ENCODE data around the gene PNRC2.
"Not testable (repeated sequence)": the region's sequence is repeated elsewhere in the genome, so short reads cannot be mapped to it uniquely, and the experiment has no call there.

PNRC2 gene

DNA sequence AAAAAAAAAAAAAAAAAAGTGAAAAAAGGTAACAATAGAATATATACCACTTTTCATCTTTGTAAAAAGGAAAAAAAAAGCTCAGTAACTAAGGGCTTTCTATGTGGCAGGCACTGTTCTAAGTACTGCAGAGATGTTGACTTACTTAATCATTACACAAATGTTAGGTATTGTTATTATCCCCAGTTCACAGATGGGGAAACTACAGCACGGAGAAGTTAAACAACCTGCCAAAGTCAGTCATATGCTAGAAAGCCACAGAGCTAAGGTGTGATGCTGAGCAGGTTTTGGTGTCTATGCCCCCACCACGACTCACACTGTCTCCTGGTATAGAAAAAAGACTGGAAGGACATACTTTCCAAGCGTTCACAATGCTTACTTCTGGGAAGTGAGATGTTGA, 6.6 kb upstream of the PNRC2 start:
- no peak for DNase-seq (ENCODE audit: low spot score)

DNA sequence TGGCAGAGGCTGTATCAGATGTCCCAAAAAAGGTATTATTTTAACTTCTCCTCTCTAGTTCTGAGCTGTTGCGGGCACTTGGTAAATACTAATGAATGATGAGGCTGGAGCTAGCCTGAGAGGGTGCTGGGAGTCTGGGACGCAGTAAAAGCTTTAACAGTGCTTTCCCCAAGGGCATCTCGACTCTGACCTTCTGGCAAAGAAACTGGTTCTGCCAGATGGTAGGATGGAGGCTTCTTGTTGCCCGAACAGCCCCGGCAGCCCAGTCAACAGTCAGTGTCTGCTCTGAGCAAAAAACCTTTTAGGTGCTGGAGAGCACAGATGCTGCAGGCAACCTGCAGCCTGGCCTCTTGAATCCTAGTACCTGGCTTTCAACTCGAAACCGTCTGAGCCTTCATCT, 2.5 kb upstream of the PNRC2 start:
- DNase-seq (ENCODE audit: low spot score): no peak

DNA sequence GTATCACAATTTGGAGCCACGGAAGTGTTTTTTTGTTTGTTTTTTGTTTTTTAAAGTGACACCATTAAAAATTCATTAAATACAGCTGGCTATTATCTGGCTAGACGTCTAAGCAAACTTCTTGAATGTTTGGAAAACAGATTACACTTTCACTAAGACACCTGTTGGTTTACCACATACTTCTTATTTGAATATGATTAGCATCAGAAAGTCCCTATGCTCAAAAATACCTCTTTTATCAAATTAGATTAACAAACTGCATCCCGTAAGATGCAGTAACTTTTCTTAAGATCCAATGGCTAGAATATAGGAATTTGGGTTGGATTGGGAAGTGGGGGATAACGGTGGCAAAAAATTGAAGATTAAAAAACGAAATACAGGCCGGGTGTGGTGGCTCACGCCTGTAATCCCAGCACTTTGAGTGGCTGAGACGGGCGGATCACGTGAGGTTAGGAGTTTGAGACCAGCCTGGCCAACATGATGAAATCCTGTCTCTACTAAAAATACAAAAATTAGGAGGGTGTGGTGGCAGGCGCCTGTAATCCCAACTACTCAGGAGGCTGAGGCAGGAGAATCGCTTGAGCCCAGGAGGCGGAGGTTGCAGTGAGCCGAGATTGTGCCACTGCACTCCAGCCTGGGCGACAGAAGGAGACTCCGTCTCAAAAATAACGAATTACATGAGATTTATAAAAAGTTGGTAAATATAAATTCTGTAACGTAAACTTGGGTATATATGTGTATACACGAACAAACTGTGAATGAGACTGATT, 1.4 kb upstream of the PNRC2 start:
- DNase-seq (ENCODE audit: low spot score): not testable (repeated sequence)

DNA sequence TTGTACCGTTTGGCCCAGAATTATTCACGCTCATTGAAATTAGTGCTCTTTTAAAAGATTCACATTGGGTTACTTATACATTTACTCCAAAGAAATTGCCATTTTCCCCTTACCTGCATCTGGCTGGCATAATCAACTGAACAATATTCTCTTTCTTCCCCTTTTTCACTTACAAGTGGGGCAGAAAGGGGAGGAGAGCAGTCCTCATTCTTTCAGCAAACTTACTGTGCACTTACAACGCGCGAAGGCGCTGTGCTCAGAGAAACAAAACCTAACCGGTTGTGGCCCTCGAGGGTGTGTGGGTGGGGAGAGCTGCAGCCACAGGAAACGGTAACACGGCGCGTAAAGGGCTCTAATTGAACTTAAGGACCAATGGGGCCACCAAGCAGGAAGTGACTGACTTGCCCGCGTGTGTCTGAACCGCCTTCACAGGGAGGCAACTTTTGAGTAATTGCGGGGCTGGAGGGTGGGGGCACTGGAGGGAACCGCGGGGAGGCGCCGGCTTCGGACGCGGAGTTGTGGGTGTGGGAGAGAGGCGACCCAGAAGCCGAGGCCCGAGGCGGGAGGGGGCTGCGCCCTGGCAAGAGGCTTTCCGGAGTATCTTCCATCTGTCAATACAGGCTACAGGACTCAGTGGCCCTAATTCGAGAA, 693 bp upstream of the PNRC2 start:
- DNase-seq (ENCODE audit: low spot score): peak; percentile 87

DNA sequence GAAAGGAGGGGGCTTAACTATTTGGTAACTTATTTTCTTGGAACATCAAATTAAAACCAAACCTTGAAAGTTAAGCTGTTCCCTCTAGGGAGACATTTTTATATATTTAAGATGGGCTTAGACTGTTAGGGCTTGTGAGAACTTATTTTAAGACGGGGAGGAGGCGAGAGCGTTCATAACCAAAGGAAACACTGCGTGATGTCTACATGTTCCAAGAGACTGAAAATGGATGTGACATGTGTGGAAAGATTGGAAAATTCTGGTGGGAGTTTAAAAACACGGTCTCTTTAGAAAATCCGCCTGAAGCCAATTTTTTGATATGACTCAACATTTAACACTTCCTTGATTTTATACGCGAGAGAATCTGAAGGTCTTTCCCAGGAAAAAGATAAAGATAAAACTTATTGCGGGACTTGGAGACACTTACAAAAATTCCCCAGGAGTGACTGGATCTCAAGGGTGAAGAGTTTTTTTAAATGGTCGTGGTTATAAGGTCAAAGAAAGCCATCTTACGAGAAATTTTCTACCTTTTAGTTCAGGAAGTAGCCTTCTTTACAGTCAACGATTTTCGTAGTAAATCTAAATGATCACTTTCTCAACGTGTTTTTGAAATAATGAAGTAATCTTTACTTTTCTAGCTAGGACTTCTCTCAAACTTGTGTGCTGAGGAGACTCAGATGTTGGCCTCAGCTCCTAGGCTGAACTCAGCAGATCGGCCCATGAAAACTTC, 828 bp downstream of the PNRC2 start:
- no peak for DNase-seq (ENCODE audit: low spot score)

DNA sequence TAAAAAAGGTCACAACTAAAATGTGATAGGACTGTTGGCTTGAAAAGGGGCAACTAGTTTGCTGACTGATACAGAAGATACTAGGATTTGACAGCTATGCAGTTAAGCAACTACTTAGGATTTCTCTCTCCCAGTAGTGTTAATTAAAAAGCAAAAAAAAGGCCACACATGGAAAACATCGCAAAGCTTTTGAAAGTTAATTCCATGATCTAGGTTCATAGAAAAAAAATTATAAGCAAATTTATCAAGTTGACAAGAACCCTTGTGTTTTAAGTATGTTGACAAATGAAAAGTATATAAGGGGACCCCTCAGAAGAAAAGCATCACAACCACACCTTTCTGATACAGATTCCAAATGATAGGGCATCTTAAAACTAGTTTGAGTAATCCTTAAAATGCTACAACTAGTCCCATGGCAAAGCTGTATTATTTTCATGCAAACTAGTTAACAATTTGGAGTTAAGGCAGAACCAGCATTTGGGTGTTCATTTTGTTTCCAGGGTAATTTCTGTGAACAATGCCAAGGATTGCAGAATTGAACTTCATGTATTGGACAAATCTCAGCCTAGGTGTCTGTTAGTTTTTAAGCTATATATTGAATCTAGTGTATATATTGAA, 4.1 kb downstream of the PNRC2 start:
- no peak for DNase-seq (ENCODE audit: low spot score)

DNA sequence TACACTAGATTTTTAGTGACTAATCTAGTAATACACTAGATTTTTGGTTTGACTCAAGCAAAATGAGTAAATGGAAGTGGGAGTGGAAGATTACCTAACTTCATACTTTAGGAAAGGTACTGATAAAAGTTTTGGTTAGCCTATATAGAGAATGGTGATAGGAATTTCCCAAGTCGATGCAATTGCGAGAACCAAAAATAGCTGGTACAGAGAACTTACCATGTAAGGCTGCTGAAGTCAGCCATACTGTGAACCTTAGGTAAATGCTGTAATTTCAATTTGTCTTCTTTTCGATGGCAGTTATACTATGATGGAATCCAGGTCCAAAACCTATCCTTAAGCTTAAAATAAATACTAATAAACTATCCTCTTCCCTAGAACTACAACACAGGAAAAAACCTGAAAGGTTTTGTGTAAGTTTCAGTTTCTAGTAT, 4.6 kb downstream of the PNRC2 start:
- DNase-seq (ENCODE audit: low spot score): no peak

DNA sequence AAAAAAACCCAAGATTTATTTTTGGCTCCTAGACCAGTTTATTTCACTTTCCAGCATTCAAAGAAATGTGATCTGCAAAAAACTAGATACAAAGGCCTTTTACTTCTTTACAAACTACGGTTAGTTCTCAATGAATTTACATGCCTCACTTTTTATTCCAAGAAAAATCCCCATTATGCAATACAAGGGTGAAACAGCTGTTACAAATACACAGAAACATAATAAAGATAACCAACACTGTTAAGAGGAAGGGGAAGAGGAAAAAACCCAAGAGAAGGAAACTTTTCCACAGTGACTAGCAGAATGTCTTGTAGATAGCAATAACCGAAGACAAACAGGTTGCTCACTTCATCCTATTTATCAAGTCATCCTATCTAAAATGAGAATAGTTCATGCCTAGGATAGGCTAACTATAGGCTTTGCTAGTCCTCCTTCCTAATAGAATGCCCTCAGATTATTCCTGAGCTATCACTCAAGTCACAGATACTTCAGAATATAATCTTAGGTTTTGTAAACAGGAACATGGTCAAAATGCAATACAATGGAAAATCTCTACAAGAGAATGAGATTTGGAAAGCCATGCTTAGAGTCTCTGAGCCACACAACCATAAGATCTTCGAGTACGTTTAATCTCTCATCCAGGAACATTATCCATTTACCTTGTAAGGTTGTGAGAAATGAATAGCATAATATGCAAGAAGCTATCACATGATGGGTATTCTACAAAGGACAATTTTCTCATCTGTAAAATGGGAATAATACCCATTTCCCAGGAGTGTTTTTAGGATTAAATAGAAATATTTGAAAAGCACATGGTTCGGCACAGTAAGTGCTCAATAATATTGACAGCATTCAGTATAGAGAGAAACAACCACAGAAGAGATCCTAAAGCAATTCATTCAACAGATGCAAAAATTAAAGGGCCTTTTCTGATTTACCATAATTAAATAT, 5.4 kb downstream of the PNRC2 start:
- DNase-seq (ENCODE audit: low spot score): no peak

DNA sequence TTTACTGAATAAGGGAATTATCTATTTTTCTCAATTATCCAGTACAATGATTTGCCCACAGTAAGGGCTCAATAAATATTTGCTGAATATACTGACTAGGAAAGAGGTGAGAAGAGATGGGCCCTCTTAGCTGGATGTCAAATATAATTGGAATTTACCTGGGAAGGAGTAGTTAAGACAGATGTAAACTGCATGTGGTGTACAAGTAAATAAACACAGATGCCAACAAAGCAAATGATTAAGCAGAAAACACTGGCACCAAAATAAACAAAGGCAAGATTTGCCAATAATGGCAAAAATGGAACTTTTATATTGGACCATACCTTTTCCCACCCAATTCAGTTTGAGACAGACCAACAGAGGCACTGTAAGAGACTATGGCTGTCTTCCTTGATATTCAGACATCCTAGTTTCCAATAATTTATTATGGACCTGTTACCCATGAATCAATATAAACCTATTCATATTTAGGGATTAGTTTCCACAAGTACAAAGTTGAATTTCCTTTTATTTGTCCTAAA, 7.4 kb downstream of the PNRC2 start:
- DNase-seq (ENCODE audit: low spot score): no peak

DNA sequence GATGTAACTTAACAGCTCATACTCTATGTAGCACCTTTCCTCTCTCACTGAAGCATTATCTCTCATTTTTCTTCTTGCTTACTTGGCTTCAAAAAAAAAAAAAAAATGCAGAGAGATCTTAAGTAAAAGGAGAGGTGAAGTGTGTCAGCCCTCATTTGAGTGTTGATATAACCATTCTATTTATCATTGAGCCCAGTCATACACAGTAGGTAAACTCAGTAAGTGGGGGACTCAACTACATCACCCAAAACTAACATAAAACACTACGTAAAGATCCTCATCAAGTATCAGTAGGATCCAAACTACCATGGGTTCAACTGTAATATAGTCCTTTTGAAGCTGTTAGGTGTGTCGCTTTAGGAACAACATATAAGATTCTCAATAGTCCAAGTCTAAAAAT, 8.2 kb downstream of the PNRC2 start:
- no peak for DNase-seq (ENCODE audit: low spot score)

DNA sequence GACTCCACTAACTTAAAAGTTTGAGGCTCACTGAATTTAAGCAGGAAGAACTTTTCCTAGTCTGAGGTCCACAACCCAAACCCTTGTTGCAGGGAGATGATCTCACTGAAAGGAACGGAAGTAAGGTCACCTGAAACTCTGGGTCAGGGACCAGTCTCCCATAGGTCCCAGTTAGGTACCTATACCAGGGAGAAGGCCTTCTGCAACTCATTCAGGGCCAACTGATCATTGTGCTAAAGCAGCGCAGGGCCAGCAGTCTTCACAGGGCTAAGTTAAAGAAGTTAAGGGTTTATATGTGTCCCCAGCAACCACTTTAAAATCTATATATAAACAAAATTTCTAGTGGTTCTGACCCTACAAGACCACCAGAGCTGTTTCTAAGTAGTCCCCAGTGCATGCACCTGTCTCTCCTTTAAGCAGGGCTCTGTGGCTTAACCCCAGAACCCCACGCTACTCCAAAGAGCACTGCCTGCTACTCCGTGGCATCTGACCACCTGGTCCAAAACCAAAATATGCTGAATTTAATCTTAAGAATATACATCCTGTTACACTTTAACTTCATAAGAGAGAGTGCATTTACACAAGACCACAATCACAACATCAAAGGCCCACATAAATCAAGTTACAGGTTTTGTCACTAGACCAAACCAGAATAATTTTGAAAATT, 17.7 kb downstream of the PNRC2 start:
- DNase-seq (ENCODE audit: low spot score): no peak

DNA sequence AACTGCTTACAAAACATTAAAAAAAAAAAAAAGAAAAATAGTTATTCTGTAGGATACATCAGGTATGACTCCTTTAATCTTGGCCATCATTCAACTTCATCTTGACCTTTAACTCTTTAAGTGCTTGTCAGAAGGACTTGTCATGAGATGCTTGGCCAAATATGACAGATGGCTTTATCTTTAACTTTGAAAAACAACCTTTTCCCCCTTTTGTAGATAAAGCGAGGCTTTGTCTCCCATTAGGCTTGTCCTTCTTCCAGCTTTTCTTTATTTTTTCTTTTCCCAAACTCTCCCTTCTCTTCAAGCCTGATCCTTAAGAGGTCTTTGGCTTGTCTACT, 18.2 kb downstream of the PNRC2 start:
- DNase-seq (ENCODE audit: low spot score): no peak

DNA sequence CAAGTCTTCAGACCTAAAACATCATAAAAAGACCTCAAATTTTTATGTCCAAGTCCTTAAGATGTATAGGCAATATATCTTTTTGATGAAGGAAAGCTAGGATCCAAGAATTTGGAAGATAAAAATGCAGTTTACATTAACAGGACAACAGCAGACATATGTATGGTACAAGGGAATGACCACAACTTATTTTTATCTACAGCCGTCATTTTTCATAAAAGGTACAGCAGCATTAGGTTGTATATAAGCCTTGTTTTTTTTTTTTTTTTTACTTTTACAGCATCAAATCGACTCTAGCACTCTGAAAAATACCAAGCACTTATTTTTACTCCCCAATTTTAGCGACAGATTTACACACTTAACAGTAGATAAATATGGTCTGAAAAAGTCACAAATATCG, 19.2 kb downstream of the PNRC2 start:
- no peak for DNase-seq (ENCODE audit: low spot score)

DNA sequence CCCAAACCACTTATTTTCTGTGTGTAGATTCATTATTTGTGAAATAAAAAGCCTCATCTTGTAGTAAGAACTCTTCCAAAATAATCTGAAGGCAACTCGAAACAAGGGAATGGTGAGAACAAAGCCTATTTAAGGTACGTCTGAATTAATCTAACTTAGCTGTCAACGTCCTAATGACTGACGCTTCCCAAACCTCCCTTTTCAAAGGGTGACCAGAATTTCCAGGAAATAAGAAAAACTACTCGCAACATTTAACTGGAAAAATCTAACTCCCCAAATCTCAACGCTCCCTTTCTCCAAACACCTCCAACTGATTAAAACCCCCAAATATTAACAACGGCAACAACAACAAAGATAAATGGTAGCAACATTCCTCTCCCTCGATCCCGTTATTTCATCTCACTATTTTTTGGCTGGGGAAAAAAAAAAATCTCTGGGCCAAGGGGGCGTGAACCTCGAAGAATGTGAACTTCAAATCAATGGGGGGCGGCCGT, 19.8 kb downstream of the PNRC2 start:
- no peak for DNase-seq (ENCODE audit: low spot score)

DNA sequence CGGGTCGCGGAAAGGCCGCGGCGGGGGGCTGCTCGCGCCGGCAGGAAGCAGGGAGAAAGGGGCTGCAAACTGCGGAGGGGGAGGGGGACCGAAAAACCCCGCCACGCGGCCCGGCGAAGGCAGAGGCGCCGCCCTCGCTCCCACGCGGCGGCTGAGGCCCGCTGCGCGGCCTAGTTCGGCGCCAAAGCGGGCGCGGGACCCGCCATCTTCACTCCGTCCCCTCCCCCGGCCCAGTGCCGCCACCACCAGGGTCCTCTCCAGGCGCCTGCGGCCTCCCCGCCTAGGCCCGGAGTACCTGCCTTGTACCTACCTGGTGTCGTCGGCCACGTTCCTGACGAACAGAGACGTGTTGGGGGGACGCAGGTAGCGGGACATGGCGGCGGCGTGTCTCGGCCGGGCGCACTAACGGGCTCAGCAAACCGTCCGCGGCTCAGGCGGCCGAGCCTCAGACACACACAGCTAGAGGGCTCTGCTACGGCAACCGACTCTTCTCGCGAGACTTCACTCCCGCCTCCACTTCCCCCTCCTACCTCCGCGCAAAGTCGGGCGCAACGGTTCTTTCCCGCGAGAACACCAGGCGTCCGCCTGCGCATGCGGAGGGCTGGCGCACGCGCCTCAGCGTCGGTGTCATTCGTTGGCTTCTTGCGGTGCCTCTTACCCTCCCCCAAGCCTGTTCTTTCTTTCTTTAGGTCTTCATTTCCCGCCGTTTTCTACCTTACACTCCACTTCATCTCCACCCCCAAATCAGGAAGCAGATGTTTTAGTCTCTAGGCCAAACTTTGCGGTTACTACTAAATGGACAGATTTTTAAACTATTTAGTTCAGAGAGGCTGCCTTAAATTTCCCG, 20.5 kb downstream of the PNRC2 start, which contains the start of gene SRSF10:
TSS of gene SRSF10 (minus strand) at position 447 of the 847 bp plus-strand sequence. CDS start at position 375, 72 bp downstream.
- DNase-seq (ENCODE audit: low spot score): peak; percentile 99

DNA sequence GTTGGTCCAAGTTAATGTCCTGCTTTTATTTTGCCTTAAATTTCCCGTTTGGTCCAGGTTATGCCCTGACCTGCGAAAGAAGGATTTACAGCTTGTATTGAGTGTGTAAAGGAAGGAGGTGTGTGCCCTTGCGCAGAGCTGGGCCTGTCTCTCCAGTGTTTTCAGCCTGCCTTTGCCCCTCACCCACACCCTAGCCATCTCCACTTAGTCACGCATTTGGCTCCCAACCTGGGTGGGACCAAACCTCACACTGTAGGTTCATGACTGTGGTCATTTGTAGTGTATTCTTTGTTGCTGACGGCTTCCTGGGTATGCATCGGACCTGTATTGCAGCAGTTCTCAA, 21.1 kb downstream of the PNRC2 start:
- peak; percentile 55 for DNase-seq (ENCODE audit: low spot score)

DNA sequence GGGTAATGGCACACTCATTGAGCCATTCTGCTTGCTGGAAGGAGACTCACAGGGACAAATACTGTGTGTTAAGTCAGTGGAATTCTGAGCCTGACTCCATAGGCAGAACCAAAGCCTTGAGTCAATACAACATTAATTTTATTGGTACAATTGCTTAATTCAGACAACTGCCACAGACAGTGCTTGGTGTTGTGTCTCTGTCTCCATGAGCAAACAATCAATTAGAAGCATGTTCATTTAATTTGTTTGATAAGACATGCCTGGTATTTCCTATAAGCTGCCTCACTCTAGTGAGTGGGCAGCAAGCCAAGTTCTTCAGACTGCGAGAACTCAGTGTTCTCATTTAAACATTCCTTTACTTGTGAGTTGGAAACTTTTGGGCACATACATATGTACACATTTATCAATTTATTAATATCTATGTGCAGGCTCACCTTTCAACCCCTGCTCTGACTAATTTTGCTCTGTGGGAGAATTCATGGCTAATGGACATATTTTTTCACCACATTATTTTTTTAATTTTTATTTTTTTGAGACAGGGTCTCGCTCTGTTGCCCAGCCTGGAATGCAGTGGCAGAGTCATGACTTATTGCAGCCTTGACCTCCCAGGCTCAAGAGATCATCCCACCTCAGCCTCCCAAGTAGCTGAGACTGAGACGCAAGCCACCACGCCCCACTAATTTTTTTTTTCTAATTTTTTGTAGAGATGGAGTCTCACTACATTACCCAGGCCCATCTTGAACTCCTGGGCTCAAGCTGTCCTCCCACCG, 25.0 kb downstream of the PNRC2 start:
- DNase-seq (ENCODE audit: low spot score): no peak

DNA sequence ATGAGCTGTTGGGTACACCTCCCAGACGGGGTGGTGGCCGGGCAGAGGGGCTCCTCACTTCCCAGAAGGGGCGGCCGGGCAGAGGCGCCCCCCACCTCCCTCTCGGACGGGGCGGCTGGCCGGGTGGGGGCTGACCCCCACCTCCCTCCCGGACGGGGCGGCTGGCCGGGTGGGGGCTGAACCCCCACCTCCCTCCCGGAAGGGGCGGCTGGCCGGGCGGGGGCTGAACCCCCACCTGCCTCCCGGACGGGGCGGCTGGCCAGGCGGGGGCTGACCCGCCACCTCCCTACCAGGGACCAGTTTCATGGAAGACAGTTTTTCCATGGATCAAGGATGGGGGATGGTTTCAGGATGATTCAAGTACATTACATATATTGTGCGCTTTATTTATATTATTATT, 27.4 kb downstream of the PNRC2 start:
- not testable (repeated sequence) for DNase-seq (ENCODE audit: low spot score)

DNA sequence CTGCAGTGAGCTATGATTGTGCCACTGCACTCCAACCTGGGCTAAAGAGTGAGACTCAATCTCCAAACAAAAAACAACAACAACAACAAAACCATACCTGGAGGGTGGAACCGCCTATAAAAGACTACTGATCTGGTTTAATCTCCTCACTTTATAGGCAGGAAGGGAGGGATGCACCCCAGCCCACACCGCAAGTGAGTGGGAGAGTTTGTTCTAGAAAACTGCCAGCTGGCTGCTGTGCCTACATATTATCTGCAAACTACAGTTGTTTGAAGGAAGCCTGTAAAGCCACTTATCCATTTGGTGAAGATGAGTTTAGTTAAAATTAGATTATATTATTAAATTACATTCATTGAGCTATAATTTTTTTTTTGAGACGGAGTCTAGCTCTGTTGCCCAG, 29.6 kb downstream of the PNRC2 start:
- DNase-seq (ENCODE audit: low spot score): no peak

Measured in AG20443 (cell line).